HUES6 (cell line): ENCODE measurements around the gene C20orf204.

Experiments used
- H3K27ac ChIP-seq: 2 replicates; pipeline ENCODE4 v1.7.0; 2013; ENCODE audit warnings: low read depth, mild to moderate bottlenecking, low read length, inconsistent platforms
- H3K27me3 ChIP-seq: 2 replicates; pipeline ENCODE4 v1.6.1; 2013; ENCODE audit warnings: low read length; ENCODE audit not compliant: control insufficient read depth, insufficient read depth
- H3K36me3 ChIP-seq: 2 replicates; pipeline ENCODE4 v1.6.1; 2013; ENCODE audit warnings: low read length; ENCODE audit not compliant: control insufficient read depth, insufficient read depth
- H3K4me1 ChIP-seq: 2 replicates; pipeline ENCODE4 v1.6.1; 2013; ENCODE audit warnings: low read length; ENCODE audit not compliant: control insufficient read depth, insufficient read depth
- H3K4me3 ChIP-seq: 2 replicates; pipeline ENCODE4 v1.5.1; 2013; ENCODE audit warnings: low read depth, low read length
- H3K9ac ChIP-seq: one replicate; pipeline ENCODE4 v1.6.1; 2013; ENCODE audit warnings: mild to moderate bottlenecking, low read length
- H3K9me3 ChIP-seq: 2 replicates; pipeline ENCODE4 v1.6.1; 2013; ENCODE audit warnings: low read depth, low read length; ENCODE audit not compliant: control insufficient read depth, insufficient read depth

Gene C20orf204

DNA sequence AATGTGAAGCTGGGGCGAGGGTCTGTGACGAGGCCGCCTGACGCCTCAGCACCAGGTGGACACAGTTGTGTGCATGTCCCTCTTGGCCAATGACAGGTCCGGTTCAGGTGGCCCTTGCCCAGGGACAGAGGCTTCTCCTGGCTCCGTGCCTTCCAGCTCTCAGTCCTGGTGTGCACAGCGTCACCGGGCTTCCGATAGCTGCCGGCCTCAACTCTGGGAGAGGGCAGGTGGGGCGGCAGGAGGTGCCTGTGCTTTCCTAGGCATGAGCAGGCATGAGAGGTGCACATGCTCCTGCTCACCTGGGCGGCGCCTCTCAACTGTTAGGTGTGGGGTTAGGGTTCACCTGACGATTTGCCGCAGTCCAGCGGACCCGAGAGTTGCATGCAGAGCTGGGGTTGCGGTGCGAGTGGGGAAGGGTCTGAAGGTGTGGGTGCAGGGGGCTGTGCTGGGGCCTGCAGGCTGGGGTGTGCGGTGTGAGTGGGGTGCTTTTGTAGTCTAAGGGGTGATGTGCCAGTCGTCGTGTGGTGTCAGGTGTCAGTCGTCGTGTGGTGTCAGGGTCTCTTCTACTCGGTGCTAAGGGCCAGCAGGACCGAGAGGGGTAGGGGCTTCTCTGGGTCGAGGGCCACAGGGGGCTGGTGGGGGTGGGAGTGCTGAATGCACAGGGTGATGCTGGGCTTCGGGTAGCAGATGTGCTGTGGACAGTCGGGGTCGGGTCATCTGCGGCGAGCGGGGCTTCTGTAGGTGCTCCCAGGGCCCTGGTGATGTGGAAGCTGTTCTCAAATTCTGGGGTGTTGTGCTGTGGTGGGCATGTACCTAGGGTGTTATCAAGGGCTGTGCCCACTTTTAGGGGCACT, 17.2 kb downstream of the C20orf204 start:
- H3K9me3 ChIP-seq = no peaks in the 10 kb centered on the region
- H3K4me3 ChIP-seq = no peak overlapping the region
- H3K9ac ChIP-seq = no peak overlapping the region
- H3K27me3 ChIP-seq = peaks cover 28% of the 10 kb centered on the region
- no peak overlapping the region for H3K27ac ChIP-seq
- H3K4me1 ChIP-seq = peaks cover 46% of the 10 kb centered on the region
- H3K36me3 ChIP-seq = no peaks in the 10 kb centered on the region

- Histone ChIP-seq H3K27me3 (peaks cover 22% of the 10 kb centered on the region), H3K4me3 (0 out of 2 replicates have a peak overlapping the region, but pooled peaks have one; percentile 1), H3K4me1 (peaks cover 46% of the 10 kb centered on the region), H3K9ac (peak overlapping the region; percentile 30), H3K9me3 (no peaks in the 10 kb centered on the region), H3K27ac (peak overlapping the region; percentile 41; the same call in 1 of the 2 replicates), H3K36me3 (no peaks in the 10 kb centered on the region)
Observed at GRCh38 chr20:64053841-64054661, 18.1 kb downstream of the C20orf204 start.

DNA sequence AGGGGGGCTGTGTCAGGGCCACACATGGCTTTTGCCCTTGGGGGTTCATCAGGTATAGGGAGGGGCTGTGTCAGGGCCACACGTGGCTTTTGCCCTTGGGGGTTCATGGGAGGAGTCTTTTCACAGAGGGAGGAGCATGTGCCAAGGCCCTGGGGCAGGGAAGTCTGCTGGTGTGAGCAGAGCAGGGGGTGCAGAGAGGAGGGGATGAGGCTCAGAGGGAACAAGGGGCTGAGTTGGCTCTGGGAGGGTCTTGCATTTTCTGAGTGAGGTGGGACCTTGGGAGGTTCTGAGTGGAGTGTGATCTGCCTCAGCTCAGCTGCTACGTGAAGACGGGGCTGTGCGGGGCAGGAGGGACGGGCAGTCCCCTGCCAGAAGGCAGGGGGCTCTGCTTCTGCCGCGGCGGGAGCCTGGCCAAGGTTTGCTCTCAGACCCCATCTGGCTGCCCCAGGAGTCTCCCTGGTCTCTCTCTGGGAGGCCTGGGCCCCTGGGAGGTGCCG, 19.5 kb downstream of the C20orf204 start:
- H3K27me3 ChIP-seq = peaks cover 14% of the 10 kb centered on the region
- H3K36me3 ChIP-seq = no peaks in the 10 kb centered on the region
- H3K27ac ChIP-seq = no peak overlapping the region
- no peaks in the 10 kb centered on the region for H3K9me3 ChIP-seq
- no peak overlapping the region for H3K4me3 ChIP-seq
- peaks cover 39% of the 10 kb centered on the region for H3K4me1 ChIP-seq
- no peak overlapping the region for H3K9ac ChIP-seq

GRCh38 chr20:64055893-64056638, 20.1 kb downstream of the C20orf204 start:
- Histone ChIP-seq H3K27ac (no peak overlapping the region), H3K4me1 (peaks cover 35% of the 10 kb centered on the region), H3K27me3 (peaks cover 8% of the 10 kb centered on the region), H3K36me3 (no peaks in the 10 kb centered on the region), H3K9me3 (no peaks in the 10 kb centered on the region), H3K9ac (no peak overlapping the region), H3K4me3 (no peak overlapping the region)

- Histone ChIP-seq H3K4me3 (no peak overlapping the region), H3K27me3 (peaks cover 3% of the 10 kb centered on the region), H3K36me3 (no peaks in the 10 kb centered on the region), H3K27ac (no peak overlapping the region), H3K4me1 (peaks cover 35% of the 10 kb centered on the region), H3K9me3 (no peaks in the 10 kb centered on the region), H3K9ac (no peak overlapping the region)
Observed at GRCh38 chr20:64056639-64056888, 20.6 kb downstream of the C20orf204 start.

- Histone ChIP-seq H3K27me3 (no peaks in the 10 kb centered on the region), H3K9me3 (no peaks in the 10 kb centered on the region), H3K9ac (no peak overlapping the region), H3K4me1 (peaks cover 37% of the 10 kb centered on the region), H3K27ac (no peak overlapping the region), H3K4me3 (peak overlapping the region; percentile 32; the same call in 1 of the 2 replicates), H3K36me3 (no peaks in the 10 kb centered on the region)
Observed at GRCh38 chr20:64056889-64057627, 21.1 kb downstream of the C20orf204 start.

DNA sequence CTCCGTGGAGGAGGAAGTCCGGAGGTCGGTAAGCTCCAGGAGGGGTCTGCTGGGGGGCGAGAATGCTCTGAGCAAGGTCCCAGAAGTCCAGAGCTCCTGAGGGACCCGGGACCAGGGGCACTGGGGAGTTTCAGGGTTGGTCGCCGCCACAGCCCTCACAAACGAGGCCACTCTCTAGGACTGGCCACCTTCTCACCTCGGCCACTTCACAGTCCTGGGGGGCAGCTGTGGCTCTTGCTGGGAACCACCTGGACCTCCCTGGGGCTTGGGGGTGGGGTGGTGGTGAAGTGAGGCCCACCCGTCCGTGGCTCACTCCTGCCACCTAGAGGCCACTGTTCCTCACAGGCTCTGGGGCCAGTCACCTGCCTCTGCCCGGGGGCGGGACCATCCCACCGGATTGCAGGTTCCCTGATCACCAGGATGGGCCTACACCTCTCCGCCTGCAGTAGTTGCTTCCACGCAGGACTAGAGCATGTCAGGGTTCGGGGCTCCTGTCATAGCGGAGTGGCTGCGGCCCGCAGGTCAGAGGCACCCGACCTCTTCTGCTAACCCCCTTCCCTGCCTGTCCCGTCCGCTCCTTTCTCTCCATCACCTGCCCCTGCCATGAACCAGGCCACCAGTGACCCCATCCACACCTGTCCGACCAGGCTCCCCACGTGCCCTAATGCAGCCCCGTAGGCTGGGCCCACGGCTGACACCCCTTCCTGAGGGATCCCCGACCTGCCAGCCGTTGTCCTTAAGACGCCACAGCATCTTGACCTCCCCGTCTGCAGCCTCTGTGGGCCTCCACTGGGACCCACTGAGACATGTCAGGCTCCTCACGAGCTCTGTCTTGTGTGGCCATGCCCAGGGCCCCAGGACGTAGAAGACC, 21.9 kb downstream of the C20orf204 start:
- no peak overlapping the region for H3K27ac ChIP-seq
- peaks cover 41% of the 10 kb centered on the region for H3K4me1 ChIP-seq
- peak overlapping the region; percentile 36; the same call in 1 of the 2 replicates for H3K4me3 ChIP-seq
- no peak overlapping the region for H3K9ac ChIP-seq
- H3K27me3 ChIP-seq = no peaks in the 10 kb centered on the region
- H3K9me3 ChIP-seq = no peaks in the 10 kb centered on the region
- no peaks in the 10 kb centered on the region for H3K36me3 ChIP-seq

GRCh38 chr20:64058536-64058935, 22.6 kb downstream of the C20orf204 start:
- H3K4me3 ChIP-seq = no peak overlapping the region
- peaks cover 38% of the 10 kb centered on the region for H3K4me1 ChIP-seq
- no peaks in the 10 kb centered on the region for H3K27me3 ChIP-seq

DNA sequence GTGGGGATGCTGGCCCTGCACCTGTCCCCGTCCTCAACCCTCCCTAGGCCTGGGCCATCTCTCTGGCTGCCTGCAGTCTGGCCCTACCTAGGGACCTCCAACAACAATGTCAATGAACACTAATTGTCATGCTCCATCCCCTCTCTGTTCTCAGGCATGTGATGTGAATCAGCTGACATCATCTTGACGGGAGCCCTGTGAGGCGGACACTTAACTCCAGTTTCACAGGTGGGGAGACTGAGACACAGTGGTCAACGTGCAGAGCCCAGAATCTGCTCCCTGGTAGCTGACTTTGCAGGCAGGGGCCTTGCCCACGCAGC, 26.3 kb downstream of the C20orf204 start:
- H3K4me3 ChIP-seq = peak overlapping the region; percentile 92
- peak overlapping the region; percentile 74 for H3K9ac ChIP-seq
- 0 out of 2 replicates have a peak overlapping the region, but pooled peaks have one; percentile 72 for H3K27ac ChIP-seq
- peaks cover 29% of the 10 kb centered on the region for H3K4me1 ChIP-seq
- H3K36me3 ChIP-seq = no peaks in the 10 kb centered on the region
- no peaks in the 10 kb centered on the region for H3K27me3 ChIP-seq
- no peaks in the 10 kb centered on the region for H3K9me3 ChIP-seq

More at GRCh38 chr20:64058536-64058935, 22.6 kb downstream of the C20orf204 start:
- Histone ChIP-seq H3K9ac (no peak overlapping the region), H3K36me3 (no peaks in the 10 kb centered on the region), H3K27ac (no peak overlapping the region), H3K9me3 (no peaks in the 10 kb centered on the region)
